GM18502 (cell line): Measurements from ENCODE around the gene ZNF454.

Source experiments
- ATAC-seq: cut with Tn5 transposase; IDR thresholded peaks from one replicate; pipeline ENCODE4 v1.9.1; 2021; ENCODE audit warnings: mild to moderate bottlenecking; ENCODE audit not compliant: unreplicated experiment, poor library complexity

Gene ZNF454

DNA sequence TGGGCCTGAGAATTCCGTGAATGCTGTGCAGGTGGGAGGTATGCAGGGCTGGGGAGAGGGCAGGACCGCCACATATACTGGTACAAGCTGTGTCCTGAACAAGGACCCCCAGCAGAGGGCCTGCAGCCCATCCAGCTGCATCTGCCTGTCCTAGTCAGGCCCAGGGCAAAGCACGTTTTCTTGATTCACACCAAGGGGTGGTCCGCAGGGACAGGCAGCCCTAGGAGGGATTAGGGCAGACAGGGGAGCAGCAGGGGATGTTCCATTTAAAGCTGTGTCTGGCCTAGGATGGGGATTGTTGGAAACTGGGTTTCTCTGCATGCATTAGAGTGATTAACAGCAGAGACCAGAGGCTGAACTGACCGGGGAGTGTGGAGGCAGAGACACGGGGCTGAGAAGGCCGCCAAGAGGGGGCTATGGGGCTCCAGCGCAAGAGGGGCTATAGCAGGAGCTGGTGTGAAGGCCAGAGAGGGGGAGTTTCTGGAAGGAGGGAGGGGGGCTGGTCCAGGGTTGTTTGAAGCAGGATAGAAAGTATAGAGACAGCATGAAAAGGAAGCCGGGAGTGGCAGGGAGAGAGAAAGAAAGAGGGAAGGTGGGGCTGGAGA lies 51.4 kb downstream of the ZNF454 start:
- ATAC-seq = no peak

DNA sequence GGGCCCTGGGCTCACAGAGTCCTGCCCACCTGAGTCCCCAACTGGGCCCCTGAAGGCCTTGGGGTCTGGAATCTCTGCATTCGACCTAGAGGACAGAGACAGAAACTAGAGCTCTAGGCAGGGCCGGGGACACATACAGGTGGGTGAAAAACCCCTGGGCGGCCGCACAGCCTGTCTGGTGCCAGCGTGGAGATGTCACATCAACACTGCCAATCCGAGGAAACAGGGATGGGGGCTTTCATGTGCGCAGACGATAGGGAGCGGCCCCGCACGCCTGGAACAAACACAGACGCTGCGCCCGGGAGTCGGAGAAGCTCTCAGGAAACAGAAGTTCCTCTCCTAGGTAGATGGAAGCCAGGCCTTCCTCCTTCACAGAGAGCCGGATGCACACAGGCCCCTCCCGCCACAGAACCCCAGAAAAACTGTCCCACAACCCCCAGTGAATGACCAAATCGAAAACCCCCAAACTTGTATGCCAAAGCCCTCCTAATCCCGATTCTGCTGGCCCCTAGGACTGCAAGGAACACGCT lies 52.3 kb downstream of the ZNF454 start:
- no peak for ATAC-seq

DNA sequence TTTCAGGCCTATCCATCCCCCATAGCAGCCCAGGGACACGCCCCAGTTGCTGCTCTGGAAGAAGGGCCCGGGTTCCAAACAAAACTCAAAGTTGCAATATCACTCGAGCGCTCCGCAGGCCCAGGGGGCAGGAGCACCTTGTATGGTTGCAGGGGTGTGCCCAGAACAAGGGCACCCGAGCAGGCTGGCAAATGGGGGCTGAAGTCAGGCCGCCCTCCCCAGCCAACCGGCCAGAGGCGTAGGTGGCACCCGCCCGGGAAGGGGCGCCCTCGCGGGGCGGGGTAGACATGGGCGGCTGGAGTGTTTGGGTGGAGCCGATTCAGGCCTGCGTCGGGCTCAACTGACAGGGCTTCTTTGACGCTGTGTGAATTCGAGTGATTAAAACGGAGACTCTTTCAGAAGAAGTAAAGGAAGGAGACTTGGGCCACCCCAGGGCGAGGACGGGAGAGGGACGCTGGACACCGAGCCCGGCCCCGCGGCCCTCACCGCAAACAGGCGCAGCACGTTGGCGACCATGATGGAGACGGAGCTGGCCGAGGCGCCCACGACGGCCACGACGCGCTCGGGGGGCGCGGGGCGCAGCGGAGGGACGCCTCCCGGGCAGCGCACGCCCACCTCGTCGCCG lies 53.1 kb downstream of the ZNF454 start:
- ATAC-seq = no peak

DNA sequence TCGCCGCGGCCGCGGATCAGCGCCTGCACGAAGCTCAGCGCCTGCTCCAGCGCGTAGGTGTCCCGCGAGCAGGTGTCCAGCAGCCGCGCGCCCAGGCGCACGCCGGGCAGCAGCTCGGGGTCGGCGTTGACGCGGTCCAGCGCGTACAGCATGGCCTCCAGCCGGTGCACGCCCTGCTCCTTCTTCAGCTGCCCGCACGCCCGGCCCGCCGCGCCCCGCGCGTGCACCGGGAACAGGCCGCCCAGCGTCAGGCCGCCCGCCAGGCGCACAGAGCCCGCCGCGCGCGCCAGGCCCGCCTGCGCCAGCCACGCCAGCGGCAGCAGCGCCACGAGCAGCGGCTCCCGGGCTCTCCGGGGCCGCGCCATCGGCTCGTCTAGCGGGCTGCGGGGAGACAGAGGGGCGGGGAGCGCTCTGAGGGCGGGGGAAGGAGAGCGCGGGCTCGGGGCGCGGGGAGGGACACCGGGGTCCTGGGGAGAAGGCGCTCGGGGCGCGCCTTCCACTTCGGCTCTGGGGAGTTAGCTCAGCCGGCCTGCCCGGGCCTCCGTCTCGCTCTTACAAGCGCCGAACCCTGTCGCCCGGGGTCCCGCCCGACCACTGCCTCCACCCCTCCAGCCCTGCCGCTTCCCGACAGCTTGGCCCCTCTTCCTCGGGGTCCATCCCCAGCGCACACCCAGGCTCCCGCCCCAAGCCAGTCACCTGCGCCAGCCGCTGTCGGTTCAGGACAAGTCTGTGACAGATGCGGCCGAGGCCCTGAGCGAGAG lies 53.8 kb downstream of the ZNF454 start, which contains the start of gene GRM6:
GRM6 (minus strand) TSS at position 741 of the 761 bp plus-strand sequence; CDS start at position 365, 376 bp downstream.
- ATAC-seq = no peak

- ATAC-seq = no peak
Observed at GRCh38 chr5:178995341-178995690, 54.3 kb downstream of the ZNF454 start.

- ATAC-seq = no peak
Observed at GRCh38 chr5:178996156-178996555, 55.2 kb downstream of the ZNF454 start.

DNA sequence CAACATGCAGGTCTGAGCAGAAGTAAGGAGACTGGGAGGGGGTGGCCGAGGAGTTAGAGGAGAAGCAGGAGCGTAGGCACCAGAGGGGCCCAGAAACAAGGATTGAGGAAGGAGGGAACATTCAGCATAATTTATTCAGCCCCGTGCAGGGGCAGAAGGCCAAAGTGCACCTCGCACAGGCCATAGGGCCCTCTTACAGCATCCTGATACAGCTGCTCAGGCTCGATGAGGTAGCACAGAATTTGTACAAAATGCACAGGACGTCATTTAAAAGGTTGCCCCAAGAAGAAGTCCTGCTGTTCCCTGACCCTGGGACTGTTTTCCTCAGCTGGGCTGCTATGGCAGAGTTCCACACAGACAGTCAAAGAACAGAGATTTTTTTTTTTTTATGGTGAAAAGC lies 56.2 kb downstream of the ZNF454 start:
- ATAC-seq = no peak

- ATAC-seq = no peak
Observed at GRCh38 chr5:178998441-178998840, 57.4 kb downstream of the ZNF454 start.

GRCh38 chr5:179006564-179006963 lies 65.6 kb downstream of the ZNF454 start:
- ATAC-seq = no peak

GRCh38 chr5:179008667-179009066 lies 67.7 kb downstream of the ZNF454 start:
- no peak for ATAC-seq
